NCI-H2107 (cell line): ENCODE results near the gene CLEC1A.
"Not testable (repeated sequence)": the region's sequence is repeated elsewhere in the genome, so short reads cannot be mapped to it uniquely, and the experiment has no call there.

ENCODE experiments used
- DNase-seq: peaks from one replicate; lab custom pipeline; 2025; lab: John Stamatoyannopoulos, UW

Gene CLEC1A

DNA sequence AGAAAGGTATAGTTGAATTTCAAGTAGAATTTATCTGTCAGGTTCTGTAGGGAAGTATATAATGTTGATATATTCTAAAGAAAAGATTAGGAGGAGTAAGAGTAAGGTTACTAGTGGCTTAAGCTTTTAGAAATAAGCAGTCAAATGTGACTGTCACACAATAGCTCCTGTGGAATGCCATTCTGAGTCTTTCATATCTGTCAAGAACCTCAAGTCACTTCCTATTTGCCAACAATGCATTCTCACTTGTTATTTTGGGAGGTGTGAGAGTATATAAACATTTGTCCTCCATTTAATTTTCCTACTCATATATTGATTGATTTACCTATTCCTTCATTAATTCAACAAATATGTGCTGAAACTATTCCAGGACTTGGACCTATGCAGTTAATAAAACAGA is 56.6 kb downstream of the CLEC1A start:
- no peak for DNase-seq

DNA sequence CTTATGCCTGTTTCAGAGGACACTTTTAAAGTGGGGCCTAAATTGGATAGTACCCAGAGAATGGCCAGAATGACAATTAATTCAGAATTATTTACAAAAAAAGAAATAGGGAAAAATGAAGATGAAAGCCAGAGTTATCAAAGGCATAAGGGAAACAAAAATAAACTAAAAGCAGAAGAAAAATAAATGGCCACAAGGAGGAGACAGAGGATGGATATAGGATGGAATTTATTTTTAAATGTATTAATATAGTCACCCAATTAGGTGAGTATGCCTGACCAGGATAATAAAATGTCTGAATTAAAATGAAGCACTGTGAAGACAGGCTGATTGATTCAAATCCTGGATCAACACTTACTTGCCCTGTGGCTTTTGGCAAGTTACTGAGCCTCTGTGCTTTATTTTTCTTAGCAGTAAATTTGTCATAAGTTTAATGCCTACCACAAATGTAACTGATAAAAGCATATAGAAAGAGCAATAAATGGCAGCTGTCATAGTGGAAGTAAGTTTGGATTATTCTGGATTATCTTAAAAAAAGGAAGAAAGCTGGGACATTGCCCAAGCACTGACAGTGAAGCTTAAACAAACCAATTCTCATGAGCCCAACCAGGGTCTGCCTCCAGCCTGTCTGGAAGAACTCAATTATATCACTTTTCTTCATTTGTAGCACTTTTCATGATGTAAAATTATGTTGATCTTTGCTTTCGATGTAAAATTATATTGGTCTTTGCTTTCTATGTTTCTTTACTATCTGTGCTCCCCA is 64.8 kb downstream of the CLEC1A start:
- no peak for DNase-seq

DNA sequence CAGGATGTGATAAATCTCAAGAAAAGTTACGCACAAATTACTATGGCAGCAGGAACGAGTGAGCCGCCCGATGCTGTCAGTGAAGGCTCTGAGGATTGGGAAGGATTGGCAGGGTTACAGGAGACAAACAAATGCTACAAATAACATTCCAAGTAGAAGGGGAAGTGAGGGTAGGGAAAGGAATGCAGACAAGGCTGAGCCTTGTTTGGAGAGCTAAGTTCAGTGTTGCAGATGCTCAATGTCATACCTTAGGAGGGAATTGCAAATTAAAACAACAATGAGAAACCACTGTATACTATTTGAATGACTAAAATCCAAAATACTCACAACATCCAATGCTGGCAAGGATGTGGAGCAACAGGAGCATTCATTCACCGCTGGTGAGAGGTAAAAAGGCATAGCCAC is 67.0 kb downstream of the CLEC1A start:
- DNase-seq = no peak

DNA sequence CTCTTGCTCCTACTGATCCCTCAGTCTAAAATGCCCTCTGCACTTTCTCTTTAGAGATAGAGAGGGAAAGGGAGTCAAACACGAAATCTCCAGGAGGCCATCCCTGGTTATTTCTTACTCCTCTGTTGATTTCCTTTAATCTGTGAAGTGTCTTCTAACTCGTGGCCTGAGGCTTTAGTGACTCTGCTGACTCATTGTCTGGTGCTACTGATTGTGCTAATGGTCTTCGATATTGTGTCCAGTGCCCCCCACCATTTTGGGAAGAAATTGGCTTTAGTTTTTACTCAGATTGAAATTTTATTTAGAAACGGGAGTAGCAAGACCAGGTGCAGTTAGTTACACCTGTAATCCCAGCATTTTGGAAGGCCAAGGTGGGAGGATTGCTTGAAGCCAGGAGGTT is 67.5 kb downstream of the CLEC1A start:
- DNase-seq = no peak

DNA sequence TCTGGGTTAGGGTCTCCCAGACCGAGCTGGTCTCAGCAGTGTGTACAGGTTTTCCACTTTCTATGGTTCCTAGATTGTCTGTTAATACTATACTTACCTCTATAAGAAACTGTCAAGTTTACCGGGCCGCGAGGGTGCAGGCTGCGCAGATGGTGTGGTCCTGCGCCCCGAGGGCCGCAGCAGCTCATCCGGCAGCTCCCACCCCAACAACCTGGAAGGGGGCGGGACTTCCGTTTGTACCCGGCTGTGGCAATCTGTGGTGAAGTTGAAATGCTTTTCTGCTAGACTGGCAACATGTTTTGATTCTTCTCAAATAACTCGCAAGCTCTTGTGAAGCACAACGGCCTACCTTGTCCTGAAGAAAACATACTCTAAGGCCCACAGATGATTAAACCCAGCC is 68.3 kb downstream of the CLEC1A start, which contains the start of gene CLEC9A:
TSS of gene CLEC9A (plus strand) at position 237 of the 400 bp plus-strand sequence. CDS start 22,006 bp downstream, outside the sequence.
- DNase-seq = no peak

DNA sequence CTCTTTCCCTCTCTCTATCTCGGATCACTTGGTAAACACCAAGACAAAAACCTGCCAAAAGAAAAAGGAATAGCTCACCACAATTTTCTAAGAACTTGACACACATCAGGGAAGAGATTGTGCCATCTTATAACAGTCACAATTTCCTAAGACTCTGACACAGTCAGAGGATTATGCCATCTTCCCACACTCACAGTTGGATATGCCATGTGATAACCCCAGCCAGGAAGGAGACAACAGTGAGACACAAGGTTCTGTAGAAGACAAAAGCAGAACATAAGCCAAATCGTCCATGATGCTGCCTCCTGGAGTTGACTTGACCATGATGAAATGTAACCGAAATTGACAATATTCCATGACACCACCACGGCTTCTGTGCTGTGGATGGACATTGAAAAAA is 71.1 kb downstream of the CLEC1A start:
- DNase-seq = no peak

DNA sequence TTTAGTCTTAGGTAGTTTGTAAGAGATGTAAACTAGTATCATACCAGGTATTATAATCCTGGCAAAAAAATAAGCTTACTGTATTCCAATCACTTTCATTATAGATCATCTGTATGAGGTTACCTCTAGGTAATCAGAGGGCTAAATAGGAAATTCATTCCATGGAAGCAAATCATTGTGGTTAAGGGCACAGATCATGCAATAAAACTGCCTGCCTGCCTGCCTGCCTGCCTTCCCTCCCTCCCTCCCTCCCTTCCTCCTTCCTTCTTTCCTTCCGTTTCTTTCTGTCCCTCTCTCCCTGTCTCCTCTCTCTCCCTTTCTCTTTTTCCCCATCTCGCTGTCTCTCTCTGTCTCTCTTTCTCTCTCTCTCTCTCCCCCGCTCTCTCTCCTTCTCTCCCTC is 71.5 kb downstream of the CLEC1A start:
- no peak for DNase-seq

DNA sequence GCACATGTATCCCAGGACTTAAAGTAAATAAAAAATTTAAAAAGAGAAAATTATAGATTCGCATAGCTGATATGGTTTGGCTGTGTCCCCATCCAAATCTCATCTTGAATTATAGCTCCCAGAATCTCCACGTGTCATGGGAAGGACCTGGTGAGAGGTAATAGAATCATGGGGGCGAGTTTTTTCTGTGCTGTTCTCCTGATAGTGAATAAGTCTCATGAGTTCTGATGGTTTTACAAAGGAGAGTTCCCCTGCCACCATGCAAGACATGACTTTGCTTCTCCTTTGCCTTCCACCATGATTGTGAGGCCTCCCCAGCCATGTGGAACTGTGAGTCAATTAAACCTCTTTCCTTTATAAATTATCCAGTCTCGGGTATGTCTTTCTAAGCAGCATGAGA is 72.1 kb downstream of the CLEC1A start:
- not testable (repeated sequence) for DNase-seq

DNA sequence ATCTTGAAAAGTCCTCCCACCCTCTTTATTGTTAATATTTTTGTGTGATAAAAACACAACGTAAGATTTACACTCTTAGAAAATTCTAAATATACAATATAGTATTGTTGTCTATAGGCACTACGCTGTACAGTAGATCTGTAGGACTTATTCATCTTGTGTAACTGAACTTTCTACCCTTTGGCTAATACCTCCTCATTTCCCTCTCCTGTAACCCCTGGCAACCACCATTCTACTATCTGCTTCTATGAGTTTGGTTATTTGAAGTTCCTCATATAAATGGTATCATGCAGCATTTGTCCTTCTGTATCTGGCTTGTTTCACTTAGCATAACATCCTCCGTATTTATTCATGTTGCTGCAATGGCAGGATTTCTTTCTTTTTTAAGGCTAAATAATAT is 73.5 kb downstream of the CLEC1A start:
- no peak for DNase-seq

DNA sequence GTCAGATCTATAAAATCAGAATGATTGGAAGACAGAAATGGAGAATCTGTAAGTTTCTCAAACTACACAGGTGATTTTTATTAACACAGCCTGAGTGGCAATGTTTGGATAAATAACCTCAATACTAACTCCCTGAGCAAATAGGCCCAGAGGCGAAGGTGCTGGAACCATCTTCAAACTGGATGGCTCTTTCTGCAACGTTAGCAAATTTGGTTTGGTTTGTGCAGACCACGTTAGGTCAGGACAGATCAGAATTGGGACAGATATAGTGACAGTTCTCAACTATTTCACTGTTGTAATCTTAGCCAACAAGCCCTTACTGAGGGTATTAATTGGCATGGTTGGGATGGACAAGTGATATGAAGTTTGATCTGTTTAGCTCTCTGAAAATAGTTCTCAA is 77.4 kb downstream of the CLEC1A start:
- DNase-seq = no peak
